LHCN-M2 (cell line): ENCODE data around the gene ERC2. TPM values are rescaled to one million over a fixed set of nuclear protein-coding genes. Genes with fewer than 3 reads are reported as not detected.
A peak's percentile ranks its signal among the peaks of the same experiment; 100 is the strongest.

Experiments used
- DNase-seq: peaks from one replicate; pipeline ENCODE4 v3.0.0-alpha.2; 2012; ENCODE audit warnings: low read depth
- total RNA-seq: library from RNA; depleted of rRNA; stranded (reverse); fragments of >200 nt; gene quantifications from 2 replicates; pipeline ENCODE4 v1.2.3, GENCODE V29; 2014

Gene ERC2
- total RNA-seq, 1 experiment from 2014 or later = 0.11 TPM

DNA sequence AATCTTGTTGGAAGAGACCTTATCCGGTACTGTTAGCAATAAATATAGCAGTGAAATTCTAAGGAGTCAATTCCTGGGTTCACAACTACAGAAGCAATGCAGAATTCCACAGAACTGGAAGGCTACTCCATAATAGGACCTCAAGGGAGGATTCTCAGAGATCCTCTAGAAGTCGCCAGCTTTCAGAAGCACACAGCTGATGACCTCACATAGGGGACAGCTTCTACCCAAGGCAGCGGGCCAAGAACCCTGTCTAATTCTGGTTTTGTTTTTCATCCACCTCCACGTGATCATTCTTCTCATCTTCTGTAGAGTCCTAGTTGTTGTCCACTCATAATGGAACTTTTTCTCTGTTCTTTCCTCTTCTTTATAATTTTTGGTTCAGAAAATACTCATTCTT lies 99.4 kb downstream of the ERC2 start:
- DNase-seq = no peak

- DNase-seq = no peak
These were observed 101.6 kb downstream of the ERC2 start for GRCh38 chr3:56366641-56367162.

DNA sequence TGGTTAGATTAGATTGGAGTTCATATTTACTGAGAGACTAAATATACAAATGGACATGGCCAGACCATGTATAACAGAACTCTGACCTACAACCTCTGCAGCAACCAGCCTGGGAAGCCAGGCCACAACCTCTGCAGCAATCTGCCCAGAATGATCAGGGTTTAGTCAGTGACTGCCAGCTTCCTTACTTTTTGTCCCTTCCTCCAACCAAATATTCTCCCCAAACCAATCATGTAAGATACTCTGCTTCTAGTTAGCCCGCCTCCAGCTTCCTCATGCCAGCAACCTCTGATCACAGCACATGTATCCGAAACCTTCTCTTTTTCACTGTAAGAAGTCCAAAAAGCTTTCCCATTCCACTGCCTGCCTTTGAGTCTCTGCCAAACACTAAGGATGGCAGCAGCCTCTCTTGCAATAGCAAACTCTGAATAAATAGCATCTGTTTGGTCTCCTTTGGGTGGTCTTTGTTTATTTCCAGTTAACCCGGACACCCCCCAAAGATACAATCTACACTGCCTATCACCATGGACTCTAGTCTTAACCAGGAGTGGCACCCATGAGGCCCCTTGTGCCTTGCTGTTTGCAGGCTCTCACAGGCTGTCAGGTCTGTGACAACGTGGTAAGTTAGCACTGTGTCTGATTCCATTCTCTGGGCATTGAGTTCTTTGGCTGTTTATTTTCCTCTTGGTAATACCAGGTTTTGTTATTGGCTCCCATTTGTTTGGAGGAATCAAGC lies 102.2 kb downstream of the ERC2 start:
- no peak for DNase-seq

- DNase-seq = no peak
These were observed 103.6 kb downstream of the ERC2 start for GRCh38 chr3:56364665-56365064.

DNA sequence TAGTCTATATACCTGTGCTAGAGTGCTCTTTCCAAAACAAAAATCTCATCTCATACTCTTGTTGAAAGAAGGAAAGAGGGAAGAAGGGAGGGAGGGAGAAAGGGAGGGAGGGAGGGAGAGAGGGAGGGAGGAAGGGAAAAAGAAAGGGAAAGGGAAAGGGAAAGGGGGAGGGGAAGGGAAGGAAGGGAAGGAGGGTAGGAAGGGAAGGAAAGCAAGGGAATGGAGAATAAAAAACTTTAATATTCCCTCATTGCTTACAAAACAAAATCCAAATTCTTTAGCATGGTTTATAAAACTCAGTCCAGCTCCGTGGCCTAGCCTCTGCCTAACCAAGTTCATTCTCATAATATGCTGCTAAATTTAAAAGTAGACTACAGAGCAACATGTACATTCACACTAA lies 104.5 kb downstream of the ERC2 start:
- no peak for DNase-seq

- no peak for DNase-seq
These were observed 106.5 kb downstream of the ERC2 start for GRCh38 chr3:56361731-56362130.

DNA sequence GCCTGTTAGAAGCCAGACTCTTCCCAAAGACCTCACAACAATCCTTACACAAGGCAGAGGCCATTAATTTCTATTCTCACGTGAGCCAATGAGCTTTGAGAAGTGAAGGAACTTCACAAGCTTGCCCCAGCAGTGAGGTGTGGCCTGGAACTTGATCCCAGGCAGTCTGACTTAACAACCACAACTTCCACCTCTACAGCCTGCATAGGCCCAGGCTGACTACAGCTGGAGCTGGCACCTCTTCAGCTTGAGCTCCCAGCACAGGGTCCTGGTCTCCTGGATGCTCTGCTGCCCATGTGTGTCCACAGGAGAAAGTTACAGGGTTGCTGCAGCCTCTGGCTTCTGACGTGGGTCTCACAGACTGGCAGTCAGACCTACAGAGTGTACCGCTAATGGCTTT lies 111.0 kb downstream of the ERC2 start:
- DNase-seq = no peak

- no peak for DNase-seq
These were observed 111.5 kb downstream of the ERC2 start for GRCh38 chr3:56356808-56357207.

DNA sequence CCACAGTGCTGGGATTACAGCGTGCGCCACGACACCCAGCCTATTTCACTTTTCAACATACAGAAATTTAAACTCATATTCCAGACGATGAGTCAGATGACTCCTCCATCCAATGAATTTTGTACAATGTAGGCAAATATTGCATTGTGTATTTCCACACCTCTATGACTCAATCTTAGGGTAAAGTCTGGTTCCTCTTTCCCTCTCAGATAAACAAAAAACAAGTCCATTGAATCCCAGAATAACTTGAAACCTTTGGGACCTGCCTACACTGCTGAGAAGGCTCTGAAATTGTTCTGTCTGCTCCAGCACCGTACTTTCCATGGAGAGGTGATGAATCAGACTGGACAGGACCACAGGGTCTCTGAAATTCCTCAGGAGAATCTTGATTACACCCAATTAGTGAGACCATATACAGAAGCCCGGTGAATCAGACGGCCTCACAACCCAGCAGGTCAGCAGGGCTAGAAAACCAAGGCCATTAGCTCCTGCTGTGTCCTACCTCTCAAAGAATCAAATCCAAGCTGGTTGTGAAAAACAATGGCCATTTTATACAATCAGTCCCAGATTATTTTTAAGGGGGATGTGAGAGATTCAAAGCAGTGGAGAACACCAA lies 112.6 kb downstream of the ERC2 start:
- DNase-seq = no peak

DNA sequence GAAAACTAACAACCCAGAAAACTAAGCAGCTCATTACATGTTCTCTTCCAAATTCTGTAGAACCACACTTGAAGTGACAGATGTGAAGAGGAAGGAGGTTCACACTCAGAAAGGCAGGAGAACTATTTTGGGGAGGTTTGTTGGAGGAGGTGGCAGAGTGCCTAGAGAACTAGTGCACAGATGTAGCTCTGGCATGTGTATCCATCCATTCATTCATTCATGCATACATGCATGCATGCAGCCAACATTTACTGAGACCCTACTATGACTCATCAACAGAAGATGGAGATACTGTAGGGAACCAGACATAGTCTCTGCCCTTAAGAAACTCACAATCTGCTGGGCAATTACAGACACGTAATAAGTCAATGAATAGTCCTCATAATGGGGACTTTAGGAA lies 116.7 kb downstream of the ERC2 start:
- DNase-seq = no peak

DNA sequence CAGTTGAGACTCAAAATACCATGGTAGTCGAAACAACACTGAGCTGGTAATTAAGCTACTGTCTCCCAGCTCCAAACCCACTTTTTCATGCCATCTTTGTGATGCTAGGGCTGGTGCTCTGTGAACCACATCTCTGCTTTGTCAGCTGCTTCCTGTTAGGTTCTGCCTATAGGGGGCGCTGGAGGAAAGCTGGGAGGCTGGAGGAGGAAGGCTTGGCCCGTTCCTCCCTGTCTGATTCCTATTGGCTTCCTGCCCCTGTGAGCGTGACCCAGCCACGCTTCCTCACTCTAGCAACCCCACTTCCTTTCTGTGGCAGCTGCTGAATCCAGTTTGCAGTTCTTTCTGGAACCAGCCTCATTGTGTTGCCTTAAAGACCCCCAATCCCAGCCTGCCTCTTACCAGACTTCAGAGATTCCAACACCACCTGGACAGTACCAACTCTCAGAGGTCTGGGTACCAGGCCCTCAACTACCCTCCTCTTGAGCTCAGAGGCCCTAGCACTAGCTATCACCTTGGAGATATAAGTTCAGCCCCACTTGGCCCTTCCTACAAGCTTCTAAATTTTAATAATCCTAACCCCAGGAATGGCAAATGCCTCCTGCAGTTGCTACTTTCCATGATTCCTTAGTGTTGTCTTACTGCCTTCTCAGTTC lies 120.9 kb downstream of the ERC2 start:
- DNase-seq = no peak

DNA sequence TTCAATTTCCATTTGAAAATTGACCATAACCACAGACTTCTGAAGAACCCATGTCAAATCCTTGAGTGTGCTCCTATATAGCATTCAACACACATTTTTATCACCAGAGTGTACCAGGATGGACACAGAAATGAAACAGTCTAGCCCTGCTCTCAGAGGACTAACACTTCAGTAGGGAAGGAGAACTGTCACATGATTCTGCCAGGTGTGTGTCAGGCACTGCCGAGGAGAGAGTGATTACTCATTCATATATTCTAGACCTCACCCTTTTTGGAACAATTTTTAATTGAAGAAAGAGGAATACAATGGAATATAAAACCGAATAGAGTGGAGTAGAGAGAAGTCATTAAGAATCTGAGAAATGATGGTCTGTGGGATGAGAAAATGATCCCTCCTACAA lies 125.8 kb downstream of the ERC2 start:
- DNase-seq = no peak

DNA sequence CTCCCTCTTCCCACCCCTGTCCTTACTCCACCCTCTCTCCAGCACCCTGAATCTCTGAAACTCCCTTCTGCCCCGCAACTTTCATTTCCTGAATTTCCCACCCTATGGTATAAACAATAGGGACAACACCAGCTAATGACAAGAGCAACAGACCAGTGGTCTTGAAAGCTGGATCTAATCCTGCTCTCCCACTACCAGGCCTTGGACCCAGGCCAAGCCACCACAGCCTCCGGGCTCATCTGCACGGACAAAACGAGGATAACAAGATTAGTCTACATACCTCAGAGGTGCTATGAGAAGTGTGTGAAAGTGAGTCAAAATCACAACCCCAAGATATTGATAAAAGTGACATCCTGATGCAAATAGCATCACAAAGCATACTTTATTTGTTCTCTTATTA lies 128.6 kb downstream of the ERC2 start:
- no peak for DNase-seq

GRCh38 chr3:56339244-56339643 lies 129.0 kb downstream of the ERC2 start:
- DNase-seq = no peak

DNA sequence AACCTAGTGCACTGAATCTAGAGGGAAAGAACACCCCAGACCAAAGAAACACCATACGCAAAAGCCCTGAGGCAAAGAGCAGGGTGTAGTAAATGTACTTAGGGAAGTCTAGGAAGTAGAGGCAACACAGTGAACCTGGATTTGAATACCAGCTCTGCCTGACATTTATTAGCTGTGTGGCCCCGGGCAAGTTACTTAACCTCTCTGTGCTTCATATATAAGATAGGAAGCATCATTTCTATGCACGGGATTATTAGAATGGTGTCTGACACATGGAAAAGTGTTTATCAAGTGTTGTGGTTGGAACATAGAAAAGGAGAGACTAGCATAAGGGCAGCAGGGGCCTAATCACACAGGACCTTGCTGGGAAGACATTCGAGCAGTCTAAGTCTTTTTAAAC lies 132.2 kb downstream of the ERC2 start:
- DNase-seq = no peak

GRCh38 chr3:56324473-56324872 lies 143.8 kb downstream of the ERC2 start:
- no peak for DNase-seq

DNA sequence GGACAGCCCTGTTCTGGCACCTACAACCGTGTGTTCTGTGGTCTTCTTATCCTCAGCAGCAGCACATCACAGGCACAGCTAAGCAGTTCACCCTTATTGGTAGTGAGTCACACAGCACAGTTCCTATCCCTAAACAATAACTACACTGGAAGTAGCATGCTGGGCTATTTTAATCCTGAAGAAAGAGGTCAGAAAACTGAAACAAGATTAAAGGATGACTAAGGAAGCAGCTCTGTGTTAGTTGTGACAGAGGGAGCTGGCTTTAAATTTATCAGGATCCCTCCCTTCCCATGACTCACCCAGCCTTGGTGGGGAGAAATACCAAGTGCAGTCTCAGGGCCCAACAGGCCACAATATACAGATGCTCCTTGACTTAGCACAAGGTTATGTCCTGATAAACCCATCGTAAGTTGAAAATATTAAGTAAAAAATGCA lies 144.3 kb downstream of the ERC2 start:
- DNase-seq = peak; percentile 74

DNA sequence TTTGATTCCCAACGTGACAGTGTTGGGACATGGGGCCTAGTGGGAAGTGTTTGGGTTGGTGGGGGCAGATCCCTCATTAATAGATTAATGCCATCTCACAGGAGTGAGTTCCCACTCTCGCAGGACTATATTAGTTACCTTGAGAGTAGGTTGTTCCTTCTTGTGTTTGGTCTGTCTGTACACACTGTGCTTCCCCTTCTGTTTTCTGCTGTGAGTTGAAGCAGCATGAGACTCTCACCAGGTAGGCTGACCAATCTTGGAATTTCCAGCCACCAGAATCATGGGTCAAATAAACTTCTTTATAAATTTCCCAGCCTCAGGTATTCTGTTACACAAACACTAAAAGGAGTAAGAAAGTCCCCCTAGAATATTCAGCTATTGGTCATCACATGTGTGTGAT lies 145.4 kb downstream of the ERC2 start:
- no peak for DNase-seq

DNA sequence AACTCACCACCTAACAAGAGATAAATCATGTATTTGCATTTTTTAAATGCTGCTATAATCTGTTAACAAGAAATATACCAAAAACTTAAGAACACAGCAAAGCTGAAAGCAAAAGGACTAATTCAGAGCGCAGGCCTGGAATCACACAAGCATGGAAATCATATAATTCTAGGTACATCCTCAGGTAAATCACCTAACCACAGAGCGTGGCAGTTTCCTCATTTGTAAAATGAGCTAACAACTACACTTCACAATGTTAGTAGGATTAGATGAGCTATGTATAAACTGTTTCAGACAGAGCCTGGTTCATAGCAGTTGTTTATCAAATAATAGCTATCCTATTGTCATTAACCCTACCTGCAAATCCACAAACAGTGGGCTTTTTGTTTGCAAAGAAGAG lies 146.4 kb downstream of the ERC2 start:
- DNase-seq = no peak

GRCh38 chr3:56321383-56321782 lies 146.9 kb downstream of the ERC2 start:
- no peak for DNase-seq

GRCh38 chr3:56320883-56321282 lies 147.4 kb downstream of the ERC2 start:
- DNase-seq = no peak

- DNase-seq = no peak
These were observed 149.4 kb downstream of the ERC2 start for GRCh38 chr3:56318891-56319290.

DNA sequence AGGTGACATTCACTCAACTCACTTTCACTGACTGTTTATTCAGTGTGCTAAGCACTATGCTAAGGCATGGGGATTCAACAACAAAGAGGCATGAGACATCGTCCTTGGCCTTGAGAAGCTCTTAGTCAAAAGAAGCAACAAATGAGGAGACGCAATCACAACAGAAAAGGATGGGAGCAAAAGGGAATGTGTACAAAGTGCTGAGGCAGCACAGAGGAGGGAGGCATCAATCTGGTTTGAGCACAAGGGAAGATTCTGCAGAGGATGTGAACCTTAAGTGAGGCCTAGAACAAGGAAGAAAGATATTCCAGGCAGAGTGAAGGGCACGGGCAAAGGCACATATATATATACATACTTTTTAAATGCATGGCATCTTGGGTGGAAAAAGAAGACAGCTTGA lies 151.3 kb downstream of the ERC2 start:
- no peak for DNase-seq
